GM12878 (cell line): ENCODE measurements around the gene AFAP1.

Source experiments
- CTCF ChIP-seq, 3 experiments: IDR thresholded peaks in 2 of 3; conservative IDR thresholded peaks in 1 of 3; 2 replicates each; pipeline ENCODE4 v1.5.1; 2011; ENCODE audit warnings: low read depth in 3 of 3, low read length in 3 of 3, mild to moderate bottlenecking in 3 of 3, control low read depth in 2 of 3, moderate library complexity in 2 of 3, inconsistent platforms in 1 of 3, mixed read lengths in 1 of 3; ENCODE audit not compliant: control insufficient read depth in 2 of 3, insufficient read depth in 1 of 3; ENCODE audit errors: extremely low read depth in 1 of 3
- EZH2 ChIP-seq: IDR thresholded peaks from 2 replicates; pipeline ENCODE4 v1.6.1; 2012; ENCODE audit warnings: low read depth, mild to moderate bottlenecking, control low read depth, inconsistent platforms, low read length, borderline replicate concordance; ENCODE audit not compliant: control insufficient read depth
- FOXM1 ChIP-seq: IDR thresholded peaks from 2 replicates; pipeline ENCODE4 v1.6.1; 2012; ENCODE audit warnings: low read depth, mild to moderate bottlenecking, inconsistent platforms, low read length, moderate library complexity
- POLR2A ChIP-seq: IDR thresholded peaks from 2 replicates; pipeline ENCODE4 v1.6.1; 2011; ENCODE audit warnings: low read depth, mild to moderate bottlenecking, low read length
- POLR2AphosphoS5 ChIP-seq: IDR thresholded peaks from 2 replicates; pipeline ENCODE4 v1.6.1; 2011; ENCODE audit warnings: mild to moderate bottlenecking, low read length, inconsistent platforms
- REST ChIP-seq: IDR thresholded peaks from 2 replicates; pipeline ENCODE4 v1.6.1; 2012; ENCODE audit warnings: mild to moderate bottlenecking, low read depth, low read length
- SRF ChIP-seq, 2 experiments: IDR thresholded peaks; 2 replicates each; pipeline ENCODE4 v1.6.1; 2011; ENCODE audit warnings: low read depth in 2 of 2, low read length in 2 of 2, mild to moderate bottlenecking in 1 of 2, moderate library complexity in 1 of 2
- ZBTB33 ChIP-seq: fragments of 450-650 bp; IDR thresholded peaks from 2 replicates; pipeline ENCODE4 v1.6.1; 2017; ENCODE audit warnings: mild to moderate bottlenecking
- ZNF274 ChIP-seq: IDR thresholded peaks from one replicate; pipeline ENCODE4 v1.8.0; 2011; ENCODE audit not compliant: insufficient read length, insufficient read depth
- TF ChIP-seq, protein P1 (sequence below): fragments of 450-650 bp; IDR thresholded peaks from 2 replicates; pipeline ENCODE4 v1.6.1; 2017; ENCODE audit warnings: mild to moderate bottlenecking, low read depth, inconsistent platforms; ENCODE audit not compliant: poor library complexity, severe bottlenecking

DNA sequence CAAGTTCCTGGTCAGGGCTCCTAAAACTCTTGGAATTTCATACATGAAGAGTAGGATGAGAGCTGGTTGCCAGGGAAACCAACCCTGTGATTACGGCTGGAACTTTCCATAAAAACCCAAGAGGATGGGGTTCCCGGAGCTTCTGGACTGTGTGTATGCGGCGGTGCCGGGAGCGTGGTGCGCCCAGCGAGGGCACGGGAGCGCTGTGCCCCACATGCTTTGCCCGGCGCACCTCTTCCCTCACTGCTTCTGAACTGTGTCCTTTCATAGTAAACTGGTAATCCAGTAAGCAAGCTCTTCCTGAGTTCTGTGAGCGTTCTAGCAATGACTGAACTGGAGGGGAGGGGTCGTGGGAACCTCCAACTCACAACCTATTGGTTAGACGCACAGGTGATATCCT lies 152.6 kb downstream of the AFAP1 start:
- TF ChIP-seq, protein P1, sequence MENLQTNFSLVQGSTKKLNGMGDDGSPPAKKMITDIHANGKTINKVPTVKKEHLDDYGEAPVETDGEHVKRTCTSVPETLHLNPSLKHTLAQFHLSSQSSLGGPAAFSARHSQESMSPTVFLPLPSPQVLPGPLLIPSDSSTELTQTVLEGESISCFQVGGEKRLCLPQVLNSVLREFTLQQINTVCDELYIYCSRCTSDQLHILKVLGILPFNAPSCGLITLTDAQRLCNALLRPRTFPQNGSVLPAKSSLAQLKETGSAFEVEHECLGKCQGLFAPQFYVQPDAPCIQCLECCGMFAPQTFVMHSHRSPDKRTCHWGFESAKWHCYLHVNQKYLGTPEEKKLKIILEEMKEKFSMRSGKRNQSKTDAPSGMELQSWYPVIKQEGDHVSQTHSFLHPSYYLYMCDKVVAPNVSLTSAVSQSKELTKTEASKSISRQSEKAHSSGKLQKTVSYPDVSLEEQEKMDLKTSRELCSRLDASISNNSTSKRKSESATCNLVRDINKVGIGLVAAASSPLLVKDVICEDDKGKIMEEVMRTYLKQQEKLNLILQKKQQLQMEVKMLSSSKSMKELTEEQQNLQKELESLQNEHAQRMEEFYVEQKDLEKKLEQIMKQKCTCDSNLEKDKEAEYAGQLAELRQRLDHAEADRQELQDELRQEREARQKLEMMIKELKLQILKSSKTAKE: no peak
- no peak for TF ChIP-seq CTCF (IDR thresholded peaks at IDR 0.05 in 2 of 3, conservative IDR thresholded peaks at IDR 0.05 in 1 of 3; ENCODE audit: control insufficient read depth in 2 of 3, extremely low read depth in 1 of 3, insufficient read depth in 1 of 3, low read depth in 3 of 3, low read length in 3 of 3)
- no peak for TF ChIP-seq REST
- no peak for TF ChIP-seq POLR2A
- TF ChIP-seq ZBTB33: no peak
- TF ChIP-seq POLR2AphosphoS5: no peak
- no peak for TF ChIP-seq SRF (IDR thresholded peaks at IDR 0.05; ENCODE audit: low read depth in 2 of 2, low read length in 2 of 2)
- no peak for TF ChIP-seq EZH2
- TF ChIP-seq ZNF274: no peak
- no peak for TF ChIP-seq FOXM1
